GM12872 (cell line): Measurements from ENCODE around the gene ATP2B3.

Source experiments
- TF ChIP-seq, protein P1 (sequence below): IDR thresholded peaks from 3 replicates; pipeline ENCODE4 v1.5.1; 2011; ENCODE audit warnings: low read depth, mild to moderate bottlenecking, low read length, moderate library complexity; ENCODE audit not compliant: insufficient read depth

The ATP2B3 gene

DNA sequence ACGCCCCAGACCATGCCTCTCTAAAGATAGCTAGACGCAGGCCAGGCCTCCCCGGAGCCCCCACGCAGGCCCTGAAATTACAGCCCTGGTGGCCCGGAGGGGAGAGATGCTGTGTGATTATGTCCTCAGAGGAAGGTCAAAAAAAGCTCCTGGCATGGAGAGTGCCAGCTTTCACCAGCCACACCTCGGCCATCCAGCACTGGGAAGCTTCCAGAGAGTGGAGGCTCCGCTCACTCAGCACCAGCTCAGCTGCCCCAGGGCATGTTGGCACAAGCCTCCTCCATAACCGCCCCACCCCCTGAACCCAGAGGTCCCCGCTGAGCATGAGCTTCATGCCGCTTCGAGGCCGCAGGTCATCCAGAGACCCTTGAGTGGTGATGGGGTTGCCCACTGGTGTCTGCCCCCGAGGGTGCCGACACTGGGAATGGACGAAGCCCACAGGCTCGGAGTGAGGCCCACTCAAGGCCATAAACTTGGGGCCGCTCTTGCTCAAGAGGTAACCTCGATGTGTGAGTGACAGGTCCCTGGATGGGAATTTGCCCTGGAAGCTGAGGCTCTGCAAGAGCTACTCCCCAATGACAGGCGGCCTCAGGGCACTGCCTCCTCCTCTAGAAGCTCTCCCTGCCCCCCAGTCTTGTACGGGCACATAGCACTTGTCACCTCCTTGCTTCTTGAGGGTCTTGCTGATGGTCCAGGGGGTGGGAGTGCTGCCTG is 27.1 kb upstream of the ATP2B3 start:
- TF ChIP-seq, protein P1, sequence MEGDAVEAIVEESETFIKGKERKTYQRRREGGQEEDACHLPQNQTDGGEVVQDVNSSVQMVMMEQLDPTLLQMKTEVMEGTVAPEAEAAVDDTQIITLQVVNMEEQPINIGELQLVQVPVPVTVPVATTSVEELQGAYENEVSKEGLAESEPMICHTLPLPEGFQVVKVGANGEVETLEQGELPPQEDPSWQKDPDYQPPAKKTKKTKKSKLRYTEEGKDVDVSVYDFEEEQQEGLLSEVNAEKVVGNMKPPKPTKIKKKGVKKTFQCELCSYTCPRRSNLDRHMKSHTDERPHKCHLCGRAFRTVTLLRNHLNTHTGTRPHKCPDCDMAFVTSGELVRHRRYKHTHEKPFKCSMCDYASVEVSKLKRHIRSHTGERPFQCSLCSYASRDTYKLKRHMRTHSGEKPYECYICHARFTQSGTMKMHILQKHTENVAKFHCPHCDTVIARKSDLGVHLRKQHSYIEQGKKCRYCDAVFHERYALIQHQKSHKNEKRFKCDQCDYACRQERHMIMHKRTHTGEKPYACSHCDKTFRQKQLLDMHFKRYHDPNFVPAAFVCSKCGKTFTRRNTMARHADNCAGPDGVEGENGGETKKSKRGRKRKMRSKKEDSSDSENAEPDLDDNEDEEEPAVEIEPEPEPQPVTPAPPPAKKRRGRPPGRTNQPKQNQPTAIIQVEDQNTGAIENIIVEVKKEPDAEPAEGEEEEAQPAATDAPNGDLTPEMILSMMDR, result no peak

DNA sequence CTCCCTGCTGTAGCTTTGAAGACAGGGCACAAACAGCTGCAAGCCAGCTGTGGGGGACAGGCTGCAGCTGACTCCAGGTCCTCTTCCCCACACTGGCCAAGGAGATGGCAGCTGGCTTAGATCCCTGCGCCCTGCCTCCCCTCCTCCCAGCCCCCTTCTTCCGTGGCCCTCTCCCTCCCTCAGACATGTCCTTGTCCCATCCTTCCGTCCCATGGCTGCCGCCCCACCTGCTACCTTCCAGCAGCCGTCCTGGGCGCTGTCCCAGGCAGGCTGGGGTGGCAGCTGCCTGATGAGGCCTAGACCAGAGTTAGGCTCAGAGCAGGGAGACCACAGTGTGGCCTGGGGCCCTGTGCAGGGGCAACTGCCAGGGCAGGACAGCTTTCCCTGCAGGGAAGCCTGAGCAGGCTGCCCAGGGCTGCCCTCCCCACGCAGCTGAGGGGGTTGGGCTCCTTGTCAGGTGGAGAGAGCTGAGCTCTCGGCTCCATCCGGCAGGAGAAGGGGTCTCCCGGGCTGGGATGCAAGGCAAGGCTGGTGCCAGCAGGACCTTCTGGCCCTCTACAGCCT is 26.0 kb upstream of the ATP2B3 start:
- TF ChIP-seq, protein P1, result no peak

DNA sequence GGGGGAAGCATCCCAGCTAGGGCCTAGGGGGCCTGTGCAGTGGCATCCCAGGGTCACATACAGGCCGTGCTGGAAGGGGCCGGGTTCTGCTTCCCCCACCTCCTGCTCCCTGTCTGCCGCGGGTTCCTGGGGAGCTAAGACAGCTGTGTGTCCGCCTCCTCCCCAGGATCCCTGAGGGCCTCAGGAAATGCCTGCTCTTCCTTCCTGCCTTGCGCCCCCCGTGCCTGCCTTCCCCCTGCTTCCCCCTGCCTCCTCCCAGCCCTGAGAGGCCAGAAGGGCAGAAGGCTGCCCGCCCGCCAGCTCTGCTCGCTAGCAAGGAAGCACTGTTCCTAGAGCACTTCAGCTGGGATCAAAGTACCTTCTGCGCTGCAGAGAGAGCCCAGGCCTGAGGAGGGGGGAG is 25.5 kb upstream of the ATP2B3 start:
- TF ChIP-seq, protein P1, result no peak

DNA sequence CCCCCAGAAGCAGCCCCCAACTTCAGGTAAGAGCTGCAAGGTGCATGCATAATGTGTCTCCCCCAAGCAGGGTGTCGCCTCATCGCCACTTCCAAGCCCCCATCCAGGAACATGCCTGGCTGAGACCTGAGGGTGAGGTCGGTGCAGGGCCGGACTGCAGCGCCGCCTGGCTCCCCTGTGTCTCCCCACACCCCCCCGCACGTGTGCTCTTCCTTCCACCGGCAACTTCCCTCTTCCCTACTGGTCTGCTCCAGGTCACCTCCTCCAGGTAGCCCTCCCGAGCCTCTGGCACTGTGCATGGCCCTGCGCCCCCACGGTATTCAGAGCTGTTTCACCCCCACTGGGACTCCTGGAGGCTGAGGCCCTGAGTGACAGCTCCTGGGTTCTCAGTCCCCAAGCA is 24.9 kb upstream of the ATP2B3 start:
- TF ChIP-seq, protein P1, result no peak

DNA sequence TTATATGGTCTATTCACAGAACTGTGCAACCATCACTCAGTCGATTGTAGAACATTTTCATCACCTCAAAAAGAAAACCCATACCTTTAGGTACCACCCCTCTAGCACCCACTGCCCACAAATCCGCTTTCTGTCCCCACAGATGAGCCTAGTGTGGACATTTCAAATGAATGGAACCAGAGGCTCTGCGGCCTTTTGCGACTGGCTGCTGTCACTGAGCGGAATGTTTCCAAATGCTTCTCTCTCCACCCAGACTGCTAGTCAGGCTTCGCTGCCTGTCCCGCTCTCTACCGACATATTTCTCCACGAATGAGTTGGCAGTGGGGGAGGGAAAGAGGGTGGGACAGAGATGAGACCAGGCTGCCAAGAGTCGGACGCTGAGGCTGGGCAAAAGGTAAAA is 24.4 kb upstream of the ATP2B3 start:
- TF ChIP-seq, protein P1, result no peak

DNA sequence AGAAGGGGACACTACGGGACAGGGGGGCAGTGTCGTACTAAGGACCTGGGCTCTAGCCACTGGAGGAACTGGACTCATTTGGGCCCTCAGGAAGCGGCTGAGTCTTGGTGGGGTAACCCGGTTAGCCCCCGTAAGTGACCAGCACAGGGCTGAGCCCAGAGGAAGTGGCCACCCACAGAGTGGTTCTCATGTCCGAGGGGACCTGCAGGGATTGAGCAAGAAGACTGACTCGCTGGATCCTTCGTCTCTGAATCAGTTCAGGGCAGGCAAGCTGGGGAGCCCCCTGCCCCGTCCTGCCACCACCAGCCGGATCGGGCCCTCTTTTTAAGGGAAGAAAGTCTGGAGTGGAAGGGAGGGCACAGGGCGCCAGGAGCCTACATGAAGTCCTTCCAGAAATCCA is 23.4 kb upstream of the ATP2B3 start:
- TF ChIP-seq, protein P1, result no peak

DNA sequence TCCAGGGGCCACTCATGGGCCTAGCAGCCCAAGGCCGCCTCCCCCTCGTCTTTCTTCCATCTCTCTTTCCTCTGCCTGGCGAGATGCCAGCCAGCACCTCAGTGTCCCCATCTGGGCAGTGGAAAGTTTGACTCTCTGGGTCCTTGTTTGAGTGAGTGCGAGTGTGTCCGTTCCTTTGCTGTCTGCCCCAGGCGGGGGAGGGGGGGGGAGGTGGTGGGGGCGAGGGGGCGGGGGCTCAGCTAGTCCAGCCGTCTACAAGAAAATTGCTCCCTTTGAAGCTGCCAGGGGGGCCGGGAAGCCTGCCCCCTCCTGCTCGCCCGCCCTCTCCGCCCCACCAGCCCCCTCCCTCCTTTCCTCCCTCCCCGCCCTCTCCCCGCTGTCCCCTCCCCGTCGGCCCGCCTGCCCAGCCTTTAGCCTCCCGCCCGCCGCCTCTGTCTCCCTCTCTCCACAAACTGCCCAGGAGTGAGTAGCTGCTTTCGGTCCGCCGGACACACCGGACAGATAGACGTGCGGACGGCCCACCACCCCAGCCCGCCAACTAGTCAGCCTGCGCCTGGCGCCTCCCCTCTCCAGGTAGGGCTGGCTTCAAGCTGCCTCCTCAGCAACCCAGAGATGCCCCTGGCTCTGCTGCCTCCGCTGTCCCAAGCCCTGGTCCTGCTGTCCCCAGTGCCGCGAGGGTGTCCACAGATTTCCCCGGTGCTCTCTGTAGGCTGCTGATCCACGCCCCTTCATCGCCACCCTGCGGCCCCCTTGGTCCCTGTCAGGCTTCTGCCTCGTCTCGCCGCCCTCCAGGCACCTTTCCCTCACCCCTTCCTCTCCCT is 22.7 kb upstream of the ATP2B3 start, which contains the start of gene BGN:
TSS of gene BGN (plus strand) at position 440 of the 821 bp plus-strand sequence. CDS start 9,652 bp downstream, outside the sequence.
- TF ChIP-seq, protein P1, result no peak
